NB4 (cell line): ENCODE results near the gene TLR5.

Experiments
- DNase-seq: peaks from one replicate; pipeline ENCODE4 v3.0.0; 2010; ENCODE audit warnings: low read depth
- H3K4me3 ChIP-seq: one replicate; pipeline ENCODE4 v1.5.1; 2011; ENCODE audit warnings: mild to moderate bottlenecking, low read depth, low read length, moderate library complexity
- MYC ChIP-seq: IDR thresholded peaks from 2 replicates; pipeline ENCODE4 v1.6.1; 2011; ENCODE audit warnings: low read depth, low read length
- POLR2A ChIP-seq: IDR thresholded peaks from 2 replicates; pipeline ENCODE4 v1.6.1; 2011; ENCODE audit warnings: mild to moderate bottlenecking; ENCODE audit not compliant: insufficient read length; ENCODE audit errors: extremely low read depth
- TF ChIP-seq, protein P1 (sequence below): IDR thresholded peaks from 2 replicates; pipeline ENCODE4 v1.6.1; 2011; ENCODE audit warnings: low read depth, low read length
- TF ChIP-seq, protein P2 (sequence below): IDR thresholded peaks from one replicate; pipeline ENCODE4 v1.5.1; 2012; ENCODE audit warnings: low read depth, low read length

The TLR5 gene

DNA sequence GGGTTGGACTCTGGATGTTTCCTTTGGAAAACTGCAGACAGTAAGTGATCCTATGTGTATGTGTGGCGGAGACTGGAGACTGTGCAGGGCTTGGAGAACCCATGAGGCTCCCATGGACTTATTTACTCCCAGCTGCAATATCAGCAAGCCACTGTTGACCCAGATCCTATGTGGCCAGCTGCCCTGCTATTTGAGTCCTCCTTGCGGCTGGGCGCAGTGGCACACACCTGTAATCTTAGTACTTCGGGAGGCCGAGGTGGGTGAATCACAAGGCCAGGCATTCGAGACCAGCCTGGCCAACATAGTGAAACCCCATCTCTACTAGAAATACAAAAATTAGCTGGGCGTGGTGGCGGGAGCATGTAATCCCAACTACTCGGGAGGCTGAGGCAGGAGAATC is 83.5 kb downstream of the TLR5 start:
- no peak overlapping the region for H3K4me3 ChIP-seq
- DNase-seq = no peak
- TF ChIP-seq MYC (no peak), POLR2A (no peak)
- TF ChIP-seq, protein P1, sequence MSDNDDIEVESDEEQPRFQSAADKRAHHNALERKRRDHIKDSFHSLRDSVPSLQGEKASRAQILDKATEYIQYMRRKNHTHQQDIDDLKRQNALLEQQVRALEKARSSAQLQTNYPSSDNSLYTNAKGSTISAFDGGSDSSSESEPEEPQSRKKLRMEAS = no peak
- TF ChIP-seq, protein P2, sequence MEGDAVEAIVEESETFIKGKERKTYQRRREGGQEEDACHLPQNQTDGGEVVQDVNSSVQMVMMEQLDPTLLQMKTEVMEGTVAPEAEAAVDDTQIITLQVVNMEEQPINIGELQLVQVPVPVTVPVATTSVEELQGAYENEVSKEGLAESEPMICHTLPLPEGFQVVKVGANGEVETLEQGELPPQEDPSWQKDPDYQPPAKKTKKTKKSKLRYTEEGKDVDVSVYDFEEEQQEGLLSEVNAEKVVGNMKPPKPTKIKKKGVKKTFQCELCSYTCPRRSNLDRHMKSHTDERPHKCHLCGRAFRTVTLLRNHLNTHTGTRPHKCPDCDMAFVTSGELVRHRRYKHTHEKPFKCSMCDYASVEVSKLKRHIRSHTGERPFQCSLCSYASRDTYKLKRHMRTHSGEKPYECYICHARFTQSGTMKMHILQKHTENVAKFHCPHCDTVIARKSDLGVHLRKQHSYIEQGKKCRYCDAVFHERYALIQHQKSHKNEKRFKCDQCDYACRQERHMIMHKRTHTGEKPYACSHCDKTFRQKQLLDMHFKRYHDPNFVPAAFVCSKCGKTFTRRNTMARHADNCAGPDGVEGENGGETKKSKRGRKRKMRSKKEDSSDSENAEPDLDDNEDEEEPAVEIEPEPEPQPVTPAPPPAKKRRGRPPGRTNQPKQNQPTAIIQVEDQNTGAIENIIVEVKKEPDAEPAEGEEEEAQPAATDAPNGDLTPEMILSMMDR = no peak
